SK-N-SH (cell line): Measurements from ENCODE around the gene ARHGEF3. TPM values are rescaled to one million over a fixed set of nuclear protein-coding genes. Genes with fewer than 3 reads are reported as not detected.

Source experiments
- CTCF ChIA-PET: fragments of 300-600, 350-600 bp; formaldehyde crosslinking; extraction: SDS; loops from one replicate; lab custom pipeline; 2021; lab: Yijun Ruan, JAX
- POLR2A ChIA-PET: fragments of 350-600 bp; sonication (Branson Sonifier 250); formaldehyde crosslinking; extraction: SDS; loops from one replicate; lab custom pipeline; 2020; ENCODE audit warnings: antibody characterized with exemption, inconsistent platforms; lab: Yijun Ruan, JAX
- DNase-seq: peaks from one replicate; pipeline ENCODE4 v3.0.0; 2012
- H2AFZ ChIP-seq: fragments of 200-600 bp; sonication (generic); 2 replicates; pipeline ENCODE4 v1.8.1; 2016; ENCODE audit warnings: antibody characterized with exemption, mild to moderate bottlenecking, low read depth
- H3F3A ChIP-seq: fragments of 200-600 bp; sonication (generic); replicated peaks from 2 replicates; pipeline ENCODE3; 2016; ENCODE audit warnings: antibody characterized with exemption, mild to moderate bottlenecking; ENCODE audit not compliant: insufficient read depth
- H3K27ac ChIP-seq, 2 experiments: fragments of 200-500 bp in 1 of 2; fragments of 200-600 bp in 1 of 2; sonication (Bioruptor generic) in 1 of 2; sonication (generic), shearing (Covaris generic) in 1 of 2; 2 replicates each; pipeline versions ENCODE4 v1.5.1 to v1.6.1; 2014 to 2016; ENCODE audit warnings: low read depth in 2 of 2, inconsistent platforms in 1 of 2, low read length in 1 of 2, mild to moderate bottlenecking in 1 of 2, mixed read lengths in 1 of 2
- H3K27me3 ChIP-seq: fragments of 200-600 bp; sonication (generic), shearing (Covaris generic); 2 replicates; pipeline ENCODE4 v1.6.1; 2016; ENCODE audit warnings: mixed run types; ENCODE audit not compliant: insufficient read depth
- H3K36me3 ChIP-seq, 2 experiments: fragments of 200-500 bp in 1 of 2; fragments of 200-600 bp in 1 of 2; sonication (Bioruptor generic) in 1 of 2; sonication (generic) in 1 of 2; replicated peaks in 1 of 2; 2 replicates each; pipeline versions ENCODE3 to v1.5.1; 2014 to 2016; ENCODE audit warnings: low read length in 1 of 2, mild to moderate bottlenecking in 1 of 2; ENCODE audit not compliant: insufficient read depth in 2 of 2, control insufficient read depth in 1 of 2
- H3K4me1 ChIP-seq, 2 experiments: fragments of 200-500 bp in 1 of 2; fragments of 200-600 bp in 1 of 2; sonication (Bioruptor generic) in 1 of 2; sonication (generic), shearing (Covaris generic) in 1 of 2; 2 replicates each; pipeline versions ENCODE4 v1.5.1 to v1.6.1; 2014 to 2016; ENCODE audit warnings: low read depth in 1 of 2, low read length in 1 of 2, mixed run types in 1 of 2; ENCODE audit not compliant: insufficient read depth in 2 of 2, control insufficient read depth in 1 of 2
- H3K4me2 ChIP-seq: fragments of 200-600 bp; sonication (generic), shearing (Covaris generic); 2 replicates; pipeline ENCODE4 v1.6.1; 2017; ENCODE audit warnings: mixed run types
- H3K4me3 ChIP-seq, 2 experiments: fragments of 200-500 bp in 1 of 2; fragments of 200-600 bp in 1 of 2; sonication (Bioruptor generic) in 1 of 2; sonication (generic), shearing (Covaris generic) in 1 of 2; 2 replicates each; pipeline versions ENCODE4 v1.5.1 to v1.8.1; 2014 to 2016; ENCODE audit warnings: low read depth in 2 of 2, inconsistent platforms in 1 of 2, low read length in 1 of 2, mild to moderate bottlenecking in 1 of 2, mixed read lengths in 1 of 2, moderate library complexity in 1 of 2
- H3K79me2 ChIP-seq: fragments of 200-600 bp; sonication (generic); 2 replicates; pipeline ENCODE4 v1.8.1; 2017; ENCODE audit warnings: mild to moderate bottlenecking; ENCODE audit not compliant: insufficient read depth
- H3K9ac ChIP-seq: fragments of 200-600 bp; sonication (generic); 2 replicates; pipeline ENCODE4 v1.6.1; 2017; ENCODE audit warnings: mixed run types
- H3K9me2 ChIP-seq: fragments of 200-600 bp; sonication (generic); 2 replicates; pipeline ENCODE4 v1.6.1; 2017; ENCODE audit warnings: mixed run types
- H3K9me3 ChIP-seq: fragments of 200-600 bp; sonication (generic); 2 replicates; pipeline ENCODE4 v1.6.1; 2017; ENCODE audit warnings: mixed run types, mild to moderate bottlenecking, moderate library complexity
- H4K20me1 ChIP-seq: fragments of 200-600 bp; sonication (generic); 2 replicates; pipeline ENCODE4 v1.6.1; 2017; ENCODE audit warnings: mild to moderate bottlenecking, mixed run types; ENCODE audit not compliant: insufficient read depth
- CHD2 ChIP-seq: fragments of 150-350 bp; IDR thresholded peaks from 2 replicates; pipeline ENCODE4 v1.6.1; 2018; ENCODE audit warnings: low read length; ENCODE audit not compliant: partially characterized antibody
- ELF1 ChIP-seq: IDR thresholded peaks from 2 replicates; pipeline ENCODE4 v1.4.0; 2012
- EZH2phosphoT487 ChIP-seq: fragments of 200-600 bp; sonication (generic); IDR thresholded peaks from 2 replicates; pipeline ENCODE4 v1.6.1; 2017; ENCODE audit warnings: low read depth, mixed run types, mild to moderate bottlenecking, antibody characterized with exemption, moderate library complexity, borderline replicate concordance
- FOSL2 ChIP-seq: IDR thresholded peaks from 2 replicates; pipeline ENCODE4 v1.4.0; 2012; ENCODE audit warnings: low read depth, mild to moderate bottlenecking, moderate library complexity, borderline replicate concordance
- FOXJ3 ChIP-seq: sonication (generic); formaldehyde crosslinking; IDR thresholded peaks from 2 replicates; pipeline ENCODE4 v1.5.1; 2020; ENCODE audit warnings: mild to moderate bottlenecking, missing genetic modification reagents
- FOXM1 ChIP-seq: IDR thresholded peaks from 2 replicates; pipeline ENCODE4 v1.4.0; 2012; ENCODE audit warnings: low read depth, mild to moderate bottlenecking
- GABPA ChIP-seq: IDR thresholded peaks from 2 replicates; pipeline ENCODE4 v1.4.0; 2012; ENCODE audit warnings: low read depth, mild to moderate bottlenecking
- MXI1 ChIP-seq: IDR thresholded peaks from 2 replicates; pipeline ENCODE4 v1.6.1; 2012; ENCODE audit warnings: mild to moderate bottlenecking, low read depth, low read length, improper control_type of control experiment
- NFIC ChIP-seq: IDR thresholded peaks from 2 replicates; pipeline ENCODE4 v1.4.0; 2012; ENCODE audit warnings: borderline replicate concordance
- PBX3 ChIP-seq: IDR thresholded peaks from 2 replicates; pipeline ENCODE4; 2012
- RCOR1 ChIP-seq: fragments of 150-350 bp; IDR thresholded peaks from 2 replicates; pipeline ENCODE4 v1.6.1; 2017; ENCODE audit warnings: antibody characterized with exemption, low read length
- REST ChIP-seq: IDR thresholded peaks from 2 replicates; pipeline ENCODE4 v1.6.1; 2012; ENCODE audit warnings: mild to moderate bottlenecking, low read depth, low read length, moderate library complexity
- RXRA ChIP-seq: IDR thresholded peaks from 2 replicates; pipeline ENCODE4 v1.4.0; 2012; ENCODE audit warnings: low read depth, mild to moderate bottlenecking, borderline replicate concordance
- SIN3A ChIP-seq: IDR thresholded peaks from 2 replicates; pipeline ENCODE4 v1.6.1; 2012; ENCODE audit warnings: low read depth, mild to moderate bottlenecking, low read length, moderate library complexity, borderline replicate concordance
- TAF1 ChIP-seq: IDR thresholded peaks from 2 replicates; pipeline ENCODE4 v1.6.1; 2012; ENCODE audit warnings: low read depth, mild to moderate bottlenecking, low read length, moderate library complexity, borderline replicate concordance
- USF2 ChIP-seq: fragments of 150-350 bp; IDR thresholded peaks from 2 replicates; pipeline ENCODE4 v1.6.1; 2017; ENCODE audit warnings: antibody characterized with exemption, low read length, low read depth, borderline replicate concordance
- YY1 ChIP-seq: IDR thresholded peaks from 2 replicates; pipeline ENCODE4 v1.4.0; 2012; ENCODE audit warnings: low read depth, mild to moderate bottlenecking
- ZBTB33 ChIP-seq: IDR thresholded peaks from 2 replicates; pipeline ENCODE4 v1.4.0; 2012; ENCODE audit warnings: low read depth, borderline replicate concordance
- WGBS: methylation state at CpG from one replicate; pipeline ENCODE4 v1.1.6; 2017; ENCODE audit warnings: low lambda C conversion rate; 5-methylcytosine and 5-hydroxymethylcytosine counted together
- polyA plus RNA-seq, 3 experiments: library from polyadenylated mRNA; depleted of rRNA; stranded (reverse); fragments of >200 nt; gene quantifications; 2 replicates each; pipeline ENCODE4 v1.2.3, GENCODE V29; 2012

The ARHGEF3 gene
- polyA plus RNA-seq, 1 of the 3 experiments (the other 2 are of a cell fraction) = 5.9 TPM

GRCh38 chr3:56829533-56829932 lies 27.8 kb upstream of the ARHGEF3 start:
- Histone ChIP-seq H3K4me3 (no peak overlapping the region), H3K9ac (no peak overlapping the region), H3K79me2 (no peaks in the 10 kb centered on the region), H3F3A (no peaks in the 10 kb centered on the region), H2AFZ (no peak overlapping the region), H3K27me3 (no peaks in the 10 kb centered on the region), H3K4me2 (no peak overlapping the region), H3K27ac (no peak overlapping the region), H3K9me2 (no peaks in the 10 kb centered on the region), H3K36me3 (no peaks in the 10 kb centered on the region), H3K4me1 (no peaks in the 10 kb centered on the region; a peak in 1 of 4 replicates), H4K20me1 (no peaks in the 10 kb centered on the region), H3K9me3 (no peaks in the 10 kb centered on the region)
- WGBS = 92% methylated on average over 1 of the region's 1 CpG
- CTCF ChIA-PET = no interaction called here
- TF ChIP-seq USF2 = no peak
- no peak for TF ChIP-seq SIN3A
- no peak for TF ChIP-seq YY1
- no peak for TF ChIP-seq PBX3
- TF ChIP-seq FOSL2 = no peak
- TF ChIP-seq FOXM1 = no peak
- no peak for TF ChIP-seq ZBTB33
- no peak for TF ChIP-seq REST
- no peak for TF ChIP-seq RCOR1
- no peak for TF ChIP-seq MXI1
- TF ChIP-seq GABPA = no peak
- no peak for TF ChIP-seq ELF1
- no peak for TF ChIP-seq TAF1
- TF ChIP-seq RXRA = no peak
- TF ChIP-seq EZH2phosphoT487 = no peak
- no peak for TF ChIP-seq NFIC
- TF ChIP-seq CHD2 = no peak
- TF ChIP-seq FOXJ3 (CRISPR knock-in tag) = no peak
- POLR2A ChIA-PET = no interaction called here
- no peak for DNase-seq
